ACHN (cell line): ENCODE results near the gene MBD5.

Experiments used
- DNase-seq: peaks from one replicate; pipeline ENCODE4 v3.0.0-alpha.2; 2015
- in situ Hi-C: cut with HindIII; loops from 2 replicates; pipeline ENCODE4 v1.10.0; 2017; ENCODE audit warnings: low sequenced_read_pairs, low pct_ligation_motif_present, low pct_unique_long_range_greater_than_20kb

MBD5 gene

GRCh38 chr2:148067801-148068200, 46.9 kb downstream of the MBD5 start:
- in situ Hi-C loops, result no loop called here

GRCh38 chr2:148071351-148071750, 50.5 kb downstream of the MBD5 start:
- no peak for DNase-seq
- in situ Hi-C loops, result no loop called here

More at GRCh38 chr2:148067801-148068200, 46.9 kb downstream of the MBD5 start:
- no peak for DNase-seq

DNA sequence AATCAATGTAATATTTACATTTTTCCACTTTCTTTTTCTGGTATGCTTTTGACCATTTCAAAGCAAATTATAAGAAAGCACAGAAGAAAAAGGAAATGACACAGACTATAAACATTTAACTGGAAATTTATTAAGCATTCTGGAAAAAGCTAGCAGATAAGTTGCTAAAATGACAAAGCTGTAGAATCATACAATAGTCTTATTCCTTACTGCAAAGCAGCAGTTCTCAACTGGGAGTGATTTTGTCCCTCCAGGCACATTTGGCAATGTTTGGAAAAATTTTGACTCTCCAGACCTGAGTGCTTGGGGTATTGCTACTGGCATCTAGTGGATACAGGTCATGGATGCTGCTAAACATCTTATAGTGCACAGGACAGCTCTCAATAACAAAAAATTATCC, 75.1 kb downstream of the MBD5 start:
- in situ Hi-C loops, result no loop called here
- DNase-seq, result no peak

DNA sequence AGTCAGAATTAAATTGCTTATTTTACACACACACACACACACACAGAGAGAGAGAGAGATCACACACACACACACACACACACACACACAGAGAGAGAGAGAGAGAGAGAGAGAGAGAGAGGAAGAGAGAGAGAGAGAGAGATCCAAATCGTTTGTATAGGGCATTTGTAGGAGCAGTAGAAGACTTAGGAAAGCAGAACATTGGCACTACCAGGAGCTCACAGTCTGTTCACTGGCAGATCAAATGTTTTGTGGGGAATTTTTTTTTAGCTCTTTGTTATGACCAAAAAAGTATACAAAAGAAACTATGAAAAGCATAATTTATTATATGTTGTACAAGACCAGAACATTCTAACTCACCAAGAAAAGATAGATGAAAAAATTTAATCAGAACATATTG, 81.8 kb downstream of the MBD5 start:
- no peak for DNase-seq
- in situ Hi-C loops, result no loop called here

DNA sequence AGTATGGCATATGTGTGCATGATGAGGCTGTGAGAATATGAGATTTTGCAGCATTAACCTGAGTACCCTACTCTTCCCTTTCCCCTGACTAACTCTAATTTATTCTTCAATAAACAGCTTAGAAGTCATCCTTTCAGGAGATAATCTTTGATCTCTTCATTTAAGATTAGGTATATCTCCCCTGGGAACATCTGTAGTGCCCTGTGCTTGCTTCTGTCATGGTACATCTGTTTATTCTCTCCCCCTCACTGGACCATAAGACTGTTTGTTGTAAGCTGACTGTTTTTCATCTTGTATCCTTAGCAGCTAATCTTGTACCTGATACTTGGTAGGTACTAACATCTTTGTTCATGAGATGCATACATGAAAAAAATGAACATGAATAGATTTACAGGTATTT, 83.1 kb downstream of the MBD5 start:
- DNase-seq, result no peak
- in situ Hi-C loops, result no loop called here

GRCh38 chr2:148106331-148106730, 85.4 kb downstream of the MBD5 start:
- in situ Hi-C loops, result no loop called here

DNA sequence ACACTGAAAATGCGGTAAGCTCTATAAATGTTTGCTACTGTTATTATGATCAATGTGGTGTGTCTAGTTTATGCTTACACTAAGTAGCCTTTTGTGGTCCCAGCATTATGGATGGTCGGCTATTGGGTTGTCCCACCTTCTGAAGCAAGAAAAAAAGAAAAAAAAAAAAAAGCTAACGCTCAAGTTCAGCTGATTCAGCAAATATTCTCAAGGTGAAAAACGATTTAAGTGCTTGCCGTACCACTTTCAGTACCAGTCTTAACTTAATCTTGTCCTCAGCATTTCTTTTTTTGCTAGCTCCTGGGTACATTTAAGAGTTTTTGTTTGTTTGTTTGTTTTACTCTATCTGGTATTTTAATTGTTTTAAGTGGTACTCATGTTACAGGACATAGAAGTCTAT, 87.5 kb downstream of the MBD5 start:
- in situ Hi-C loops, result no loop called here
- no peak for DNase-seq

More at GRCh38 chr2:148106331-148106730, 85.4 kb downstream of the MBD5 start:
- no peak for DNase-seq

- DNase-seq, result no peak
- in situ Hi-C loops, result no loop called here
These were observed 89.3 kb downstream of the MBD5 start for GRCh38 chr2:148110184-148110583.

GRCh38 chr2:148122788-148123187, 101.9 kb downstream of the MBD5 start:
- peak; percentile 14 for DNase-seq

DNA sequence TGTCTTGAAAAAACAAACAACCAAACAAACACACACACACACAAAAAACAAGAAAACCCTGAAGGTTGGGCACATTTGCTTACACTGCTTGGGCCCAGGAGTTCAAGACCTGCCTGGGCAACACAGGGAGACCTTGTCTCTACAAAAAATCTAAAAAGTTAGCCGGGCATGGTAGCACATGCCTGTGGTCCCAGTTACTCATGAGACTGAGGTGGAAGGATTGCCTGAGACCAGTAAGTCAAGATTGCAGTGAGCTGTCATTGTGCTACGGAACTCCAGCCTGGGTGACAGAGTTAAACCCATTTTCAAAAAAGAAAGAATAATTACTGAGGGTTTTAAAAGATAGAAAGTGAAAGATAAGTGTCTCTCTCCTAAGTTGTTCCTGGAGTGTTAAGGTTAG, 103.4 kb downstream of the MBD5 start:
- DNase-seq, result peak; percentile 31

More at GRCh38 chr2:148122788-148123187, 101.9 kb downstream of the MBD5 start:
- in situ Hi-C loops, result no loop called here

GRCh38 chr2:148130581-148130980, 109.7 kb downstream of the MBD5 start:
- DNase-seq, result peak; percentile 97
- in situ Hi-C loops, result no loop called here

More for the DNA sequence above, 103.4 kb downstream of the MBD5 start:
- in situ Hi-C loops, result no loop called here

- in situ Hi-C loops, result no loop called here
- DNase-seq, result peak; percentile 32
These were observed 111.5 kb downstream of the MBD5 start for GRCh38 chr2:148132412-148132811.

- no peak for DNase-seq
- in situ Hi-C loops, result no loop called here
These were observed 114.8 kb downstream of the MBD5 start for GRCh38 chr2:148135705-148136104.

DNA sequence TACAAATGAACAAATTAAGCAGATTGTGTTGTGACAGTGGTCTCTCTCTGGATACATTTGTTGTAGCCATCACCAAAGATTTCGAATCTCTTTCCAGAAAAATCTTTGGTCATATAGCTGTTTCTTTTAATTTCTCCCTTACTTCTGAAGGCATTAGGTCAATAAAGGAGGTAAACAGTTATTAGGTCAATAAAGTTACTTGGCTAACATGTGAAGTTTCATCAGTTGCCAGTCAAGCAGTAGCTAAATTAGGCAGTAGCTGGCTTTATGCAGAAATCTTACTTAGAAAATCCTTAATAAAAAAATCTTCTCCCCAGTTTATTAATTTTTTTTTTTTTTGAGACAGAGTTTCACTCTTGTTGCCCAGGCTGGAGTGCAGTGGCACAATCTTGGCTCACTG, 115.5 kb downstream of the MBD5 start:
- DNase-seq, result no peak
- in situ Hi-C loops, result no loop called here

GRCh38 chr2:148161909-148162435, 141.1 kb downstream of the MBD5 start:
- in situ Hi-C loops, result no loop called here
- no peak for DNase-seq

DNA sequence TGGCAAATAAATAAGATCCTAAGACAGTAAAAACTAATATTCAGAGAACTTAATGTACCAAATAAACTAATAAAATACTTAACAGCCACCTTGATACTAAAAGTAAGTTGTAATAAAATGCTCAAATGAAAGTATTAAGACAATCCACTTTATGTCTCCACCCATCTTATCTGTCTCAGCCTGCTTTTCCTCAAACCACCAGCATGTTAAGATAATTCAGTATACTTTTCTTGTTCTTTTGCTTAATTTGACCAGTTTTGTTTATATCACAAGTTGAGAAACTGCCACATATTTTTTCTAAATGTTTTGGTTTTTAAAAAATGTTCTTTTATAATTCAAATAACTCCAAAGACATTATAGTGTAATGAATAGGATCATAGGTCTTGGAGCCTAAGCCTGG, 142.0 kb downstream of the MBD5 start:
- DNase-seq, result no peak
- in situ Hi-C loops, result no loop called here

GRCh38 chr2:148165975-148166374, 145.1 kb downstream of the MBD5 start:
- in situ Hi-C loops, result no loop called here
- no peak for DNase-seq

DNA sequence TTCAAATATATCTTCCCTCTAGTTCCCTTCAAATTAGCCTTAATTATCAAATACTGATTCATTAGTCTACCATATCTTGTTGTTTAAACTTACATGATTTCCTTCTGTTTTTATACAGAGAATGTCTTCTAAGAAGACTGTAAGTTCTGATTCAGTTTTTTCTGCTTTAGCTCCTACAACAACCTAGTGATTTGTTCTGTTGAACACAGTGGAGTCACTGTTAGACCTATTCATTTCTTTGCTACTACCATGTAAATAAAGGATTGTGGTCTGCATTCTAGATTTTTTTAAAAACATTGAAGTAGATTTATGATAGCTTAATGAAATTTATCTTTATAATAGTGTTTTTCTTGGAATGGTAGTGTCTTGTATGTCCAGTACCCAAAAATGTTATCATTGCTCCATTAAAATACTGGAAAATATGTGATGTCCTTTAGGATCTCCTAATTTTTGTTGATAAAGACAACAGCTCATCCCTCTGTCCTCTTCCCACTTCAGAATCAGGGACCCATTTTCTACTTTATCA, 146.4 kb downstream of the MBD5 start:
- in situ Hi-C loops, result no loop called here
- no peak for DNase-seq

- DNase-seq, result no peak
- in situ Hi-C loops, result no loop called here
These were observed 147.0 kb downstream of the MBD5 start for GRCh38 chr2:148167855-148168254.

GRCh38 chr2:148172131-148172753, 151.4 kb downstream of the MBD5 start:
- no peak for DNase-seq
- in situ Hi-C loops, result no loop called here
